Heart left ventricle (tissue), 16 donors: ENCODE results near the gene ERI3. TPM values are rescaled to one million over a fixed set of nuclear protein-coding genes. Genes with fewer than 3 reads are reported as not detected.

Experiments used
- ATAC-seq, 4 donors: fragments of 200-7000 bp; cut with Tn5 transposase; one replicate each; pipeline ENCODE4 v1.9.1; 2020 to 2022; ENCODE audit warnings: moderate library complexity in 4 of 4, mild to moderate bottlenecking in 3 of 4, moderate number of reproducible peaks in 1 of 4
- DNase-seq, 5 donors: peaks; one replicate each; pipeline ENCODE4 v3.0.0-alpha.2; 2020
- H3K27ac ChIP-seq, 12 donors: fragments of 200-600 bp; sonication (generic) in 4 of 12; one replicate each; pipeline versions ENCODE4 v1.5.0 to v1.8.0; 2016 to 2022; ENCODE audit warnings: mild to moderate bottlenecking in 2 of 12
- H3K27me3 ChIP-seq, 9 donors: fragments of 200-600 bp; sonication (generic) in 2 of 9; one replicate each; pipeline versions ENCODE4 v1.5.1 to v1.8.0; 2016 to 2022; ENCODE audit warnings: mild to moderate bottlenecking in 3 of 9
- H3K36me3 ChIP-seq, 9 donors: fragments of 200-600 bp; sonication (generic) in 2 of 9; one replicate each; pipeline versions ENCODE4 v1.5.0 to v1.8.0; 2018 to 2022; ENCODE audit warnings: mild to moderate bottlenecking in 2 of 9
- H3K4me1 ChIP-seq, 12 donors: fragments of 200-600 bp; sonication (generic) in 4 of 12; one replicate each; pipeline versions ENCODE4 v1.5.0 to v1.8.0; 2016 to 2022; ENCODE audit warnings: mild to moderate bottlenecking in 3 of 12
- H3K4me3 ChIP-seq, 12 donors: fragments of 200-600 bp; sonication (generic) in 4 of 12; one replicate each; pipeline versions ENCODE4 v1.5.0 to v1.8.0; 2017 to 2022; ENCODE audit warnings: mild to moderate bottlenecking in 9 of 12, moderate library complexity in 4 of 12
- H3K9me3 ChIP-seq, 12 donors: fragments of 200-600 bp; sonication (generic) in 4 of 12; one replicate each; pipeline versions ENCODE4 v1.5.0 to v1.8.0; 2016 to 2022; ENCODE audit warnings: mild to moderate bottlenecking in 1 of 12
- POLR2A ChIP-seq, 2 donors: fragments of 450-650 bp; IDR thresholded peaks; one replicate each; pipeline ENCODE4 v1.6.1; 2017; ENCODE audit warnings: antibody characterized with exemption in 2 of 2, mild to moderate bottlenecking in 2 of 2, moderate library complexity in 2 of 2
- WGBS, 4 donors: extraction: QIAGEN DNeasy Blood & Tissue Kit in 2 of 4; methylation state at CpG; one replicate each; pipeline versions ENCODE4 v1.1.5 to v1.1.7; 2013 to 2018; 5-methylcytosine and 5-hydroxymethylcytosine counted together
- intact Hi-C, 10 donors: fragments of 100-400 bp; cut with DNase I; formaldehyde crosslinking; loops; one replicate each; pipeline versions ENCODE4 v1.11.1 to v1.14.2; 2022
- polyA plus RNA-seq, 2 donors: library from polyadenylated mRNA; stranded (reverse); fragments of 200-250 nt; gene quantifications; one replicate each; pipeline ENCODE4 v1.2.3, GENCODE V29; 2013
- total RNA-seq, 9 donors: library from RNA; depleted of rRNA in 2 of 9; stranded (reverse); fragments of >200 nt in 2 of 9; fragmentation: NEBNext Ultra II Directional in 3 of 9; extraction: Animal tissue kit (Norgen Biotek cat#: 25700) in 3 of 9; gene quantifications; one replicate each; pipeline versions ENCODE4 v1.1.0 to v1.2.4, GENCODE V29; 2016 to 2023
- TF ChIP-seq, protein P1 (sequence below), 12 donors: fragments of 200-600 bp; sonication (generic) in 4 of 12; IDR thresholded peaks; one replicate each; pipeline versions ENCODE4 v1.5.0 to v1.8.0; 2018 to 2022; ENCODE audit warnings: antibody characterized with exemption in 12 of 12, mild to moderate bottlenecking in 5 of 12
- donor health status: ischemic (EF 13 %, LVEDD 7.1; RV severe dilation, severe dysfunction).
- donor health status: healthy with polysubstance abuse.
- donor health status: DM: no; HTN: yes; CAD: no.
- donor health status: DM: no; HTN: no; CAD: no.
- donor health status: ischemic (EF 25% LVEDD 6.9; RV normal size, moderate dysfunction).
- donor health status: ischemic (EF 25% LVEDD 5.7; RV mildly dilated, moderate dysfunction).
- donor health status: healthy.
- donor health status: DM: yes; HTN: yes; CAD: no.
- donor health status: ischemic (EF 35%, LVEDD 5.7; RV mildly dilated, moderate dysfunction).
- donor health status: nonischemic (EF 11% LVEDD 7.7; RV severe dilation, severe dysfunction).
- donor health status: DM: yes; HTN: yes; CAD: no.
- donor health status: PGD.
- donor health status: ischemic (EF 29% LVEDD 5.4; RV normal size, mild dysfunction).
- donor health status: nonischemic (EF 23%, LVEDD 6.1; RV moderate dilation, normal function).

Gene ERI3
- total and polyA plus RNA-seq, 11 donors, result 29.8 to 68.9 (median 48.0) TPM

DNA sequence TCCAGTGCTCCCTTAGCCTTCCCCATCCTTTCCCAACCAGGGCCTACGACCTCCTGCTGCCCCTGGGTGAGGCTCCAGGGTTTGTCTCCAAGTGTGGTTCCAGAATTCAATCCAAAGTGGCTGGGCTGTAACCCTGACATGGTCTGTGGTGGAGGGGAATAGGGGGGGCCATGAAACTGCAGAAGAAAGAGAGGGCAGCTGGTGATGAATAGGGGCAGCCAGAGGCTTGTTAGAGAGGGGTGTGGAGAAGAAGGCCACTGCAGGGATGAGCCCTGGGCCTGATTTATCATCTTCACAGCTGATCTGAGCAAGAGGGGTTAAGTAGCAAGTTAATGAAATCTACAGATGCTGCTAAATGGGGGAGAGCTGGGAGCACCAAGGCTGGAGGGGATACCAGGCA is 12.9 kb upstream of the ERI3 start:
- Histone ChIP-seq H3K4me1 (no peaks in the 10 kb centered on the region), H3K9me3 (no peaks in the 10 kb centered on the region), H3K27ac (no peak overlapping the region), H3K4me3 (no peak overlapping the region), H3K36me3 (no peaks in the 10 kb centered on the region), H3K27me3 (peaks cover 0 to 4% (median 0%) of the 10 kb centered on the region in 9 donors)
- DNase-seq (no peak), ATAC-seq (no peak)
- TF ChIP-seq POLR2A (IDR thresholded peaks at IDR 0.05), result no peak
- TF ChIP-seq, protein P1, sequence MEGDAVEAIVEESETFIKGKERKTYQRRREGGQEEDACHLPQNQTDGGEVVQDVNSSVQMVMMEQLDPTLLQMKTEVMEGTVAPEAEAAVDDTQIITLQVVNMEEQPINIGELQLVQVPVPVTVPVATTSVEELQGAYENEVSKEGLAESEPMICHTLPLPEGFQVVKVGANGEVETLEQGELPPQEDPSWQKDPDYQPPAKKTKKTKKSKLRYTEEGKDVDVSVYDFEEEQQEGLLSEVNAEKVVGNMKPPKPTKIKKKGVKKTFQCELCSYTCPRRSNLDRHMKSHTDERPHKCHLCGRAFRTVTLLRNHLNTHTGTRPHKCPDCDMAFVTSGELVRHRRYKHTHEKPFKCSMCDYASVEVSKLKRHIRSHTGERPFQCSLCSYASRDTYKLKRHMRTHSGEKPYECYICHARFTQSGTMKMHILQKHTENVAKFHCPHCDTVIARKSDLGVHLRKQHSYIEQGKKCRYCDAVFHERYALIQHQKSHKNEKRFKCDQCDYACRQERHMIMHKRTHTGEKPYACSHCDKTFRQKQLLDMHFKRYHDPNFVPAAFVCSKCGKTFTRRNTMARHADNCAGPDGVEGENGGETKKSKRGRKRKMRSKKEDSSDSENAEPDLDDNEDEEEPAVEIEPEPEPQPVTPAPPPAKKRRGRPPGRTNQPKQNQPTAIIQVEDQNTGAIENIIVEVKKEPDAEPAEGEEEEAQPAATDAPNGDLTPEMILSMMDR (IDR thresholded peaks at IDR 0.05), result no peak
- WGBS, 4 donors, result 63 to 75% (median 68%) methylated on average over 1 of the region's 1 CpG
- intact Hi-C loops, result no loop called here

- no peaks in the 10 kb centered on the region for H3K9me3 ChIP-seq
- intact Hi-C loops, result no loop called here
- TF ChIP-seq, protein P1 (IDR thresholded peaks at IDR 0.05), result no peak
- no peak for TF ChIP-seq POLR2A (IDR thresholded peaks at IDR 0.05)
- no peaks in the 10 kb centered on the region for H3K36me3 ChIP-seq
- no peak overlapping the region for H3K4me3 ChIP-seq
- no peak for ATAC-seq
- H3K27ac ChIP-seq, result no peak overlapping the region
- H3K4me1 ChIP-seq, result no peaks in the 10 kb centered on the region
- DNase-seq, result no peak
- 85 to 92% (median 86%) methylated on average over 7 of the region's 7 CpGs for WGBS, 4 donors
- peaks cover 0 to 4% (median 0%) of the 10 kb centered on the region in 9 donors for H3K27me3 ChIP-seq
Measured at GRCh38 chr1:44366371-44366975, 11.4 kb upstream of the ERI3 start.

GRCh38 chr1:44361478-44361877 is 6.4 kb upstream of the ERI3 start:
- intact Hi-C loops, result no loop called here
- DNase-seq, result no peak
- Histone ChIP-seq H3K36me3 (no peaks in the 10 kb centered on the region), H3K9me3 (no peaks in the 10 kb centered on the region), H3K27me3 (peaks cover 0 to 4% (median 0%) of the 10 kb centered on the region in 9 donors), H3K27ac (no peak overlapping the region), H3K4me3 (no peak overlapping the region), H3K4me1 (no peaks in the 10 kb centered on the region)
- ATAC-seq, result no peak
- 68 to 81% (median 73%) methylated on average over 4 of the region's 4 CpGs for WGBS, 4 donors
- TF ChIP-seq, protein P1 (IDR thresholded peaks at IDR 0.05), result no peak
- no peak for TF ChIP-seq POLR2A (IDR thresholded peaks at IDR 0.05)

- intact Hi-C loops, result no loop called here
Measured at GRCh38 chr1:44359234-44359935, 4.3 kb upstream of the ERI3 start.

More at GRCh38 chr1:44359234-44359935, 4.3 kb upstream of the ERI3 start:
- Histone ChIP-seq H3K4me3 (no peak overlapping the region), H3K27me3 (no peaks in the 10 kb centered on the region), H3K4me1 (peaks cover 0 to 9% (median 4%) of the 10 kb centered on the region in 12 donors), H3K36me3 (no peaks in the 10 kb centered on the region), H3K9me3 (no peaks in the 10 kb centered on the region), H3K27ac (no peak overlapping the region)
- WGBS, 4 donors, result 80 to 84% (median 83%) methylated on average over 6 of the region's 6 CpGs
- ATAC-seq, result no peak
- DNase-seq, result no peak
- TF ChIP-seq, protein P1 (IDR thresholded peaks at IDR 0.05), result no peak
- TF ChIP-seq POLR2A (IDR thresholded peaks at IDR 0.05), result no peak
